ENCODE measurements around the gene PRKACB. TPM values are rescaled to one million over a fixed set of nuclear protein-coding genes. Genes with fewer than 3 reads are reported as not detected.

PRKACB gene
- total and polyA plus RNA-seq, 10 of the 15 experiments (the other 5 are each of a cell fraction or from before 2014, with no cell fraction given), result 3.1 to 9.0 (median 7.1) TPM; not detected in 1

- FAIRE-seq, result no peak
- 23% methylated on average over 2 of the region's 2 CpGs for WGBS (ENCODE audit: insufficient coverage, insufficient replicate concordance, low lambda C conversion rate, missing lambda C conversion rate)
- Histone ChIP-seq H3K4me1 (ENCODE audit: control insufficient read depth, insufficient read depth, low read length) (peaks cover 15% of the 10 kb centered on the region), H3K4me2 (ENCODE audit: control insufficient read depth, insufficient read depth) (no peak overlapping the region), H3K9me3 (replicated peaks; ENCODE audit: control insufficient read depth, insufficient read depth, low read length) (peaks cover 1% of the 10 kb centered on the region; the same call in 1 of the 3 replicates), H3K9ac (ENCODE audit: control insufficient read depth, insufficient read depth, low read length) (no peak overlapping the region), H2AFZ (ENCODE audit: control insufficient read depth, low read depth, low read length) (no peak overlapping the region), H4K20me1 (ENCODE audit: control insufficient read depth, insufficient read depth) (no peaks in the 10 kb centered on the region), H3K4me3 (no peak overlapping the region), H3K27ac (ENCODE audit: control insufficient read depth, insufficient read depth) (no peak overlapping the region), H3K36me3 (ENCODE audit: control insufficient read depth in 2 of 2, insufficient read depth in 2 of 2, low read length in 1 of 2) (no peaks in the 10 kb centered on the region), H3K27me3 (replicated peaks in 1 of 2; ENCODE audit: control insufficient read depth in 2 of 2, insufficient read depth in 2 of 2, low read length in 1 of 2) (no peaks in the 10 kb centered on the region; a peak in 1 of 4 replicates), H3K79me2 (ENCODE audit: control insufficient read depth, insufficient read depth, low read length) (no peaks in the 10 kb centered on the region)
- intact Hi-C loops (cut with micrococcal nuclease; ENCODE audit: unreplicated experiment), result no loop called here
- in situ Hi-C loops (cut with MboI), result no loop called here
- no peak for ATAC-seq
- no TSS peak for BruUV-seq (replicated peaks)
- ChIA-PET SMC1A (ENCODE audit: uncharacterized antibody, unreplicated experiment) (no interaction called here), RAD21 (ENCODE audit: unreplicated experiment) (no interaction called here), CTCF (no interaction called here), POLR2A (no interaction called here)
- TF ChIP-seq YBX1 (IDR thresholded peaks at IDR 0.05) (no peak), SPI1 (IDR thresholded peaks at IDR 0.05; ENCODE audit: borderline replicate concordance, insufficient read depth, low read depth, low read length) (no peak), CREB1 (IDR thresholded peaks at IDR 0.05; ENCODE audit: low read depth) (no peak), ZNF217 (IDR thresholded peaks at IDR 0.05) (no peak), ZSCAN29 (IDR thresholded peaks at IDR 0.05) (no peak), ELK1 (IDR thresholded peaks at IDR 0.05; ENCODE audit: low read depth, low read length) (no peak), ZZZ3 (IDR thresholded peaks at IDR 0.05; ENCODE audit: control insufficient read depth, insufficient read length, low read depth) (no peak), CHD1 (IDR thresholded peaks at IDR 0.05; ENCODE audit: low read depth, low read length) (no peak), RUNX3 (IDR thresholded peaks at IDR 0.05; ENCODE audit: low read length) (no peak), CEBPZ (IDR thresholded peaks at IDR 0.05; ENCODE audit: low read depth, low read length) (no peak)
- no peak for DNase-seq (ENCODE audit: low read depth, low spot score)
These were observed 125.2 kb downstream of the PRKACB start for GRCh38 chr1:84269306-84269705.
